Measurements from ENCODE around the gene KCNC3.

- no peak for TF ChIP-seq REST (IDR thresholded peaks at IDR 0.05; ENCODE audit: borderline replicate concordance)
- no peak for TF ChIP-seq POLR2AphosphoS5 (IDR thresholded peaks at IDR 0.05)
- TF ChIP-seq CTCF (IDR thresholded peaks at IDR 0.05; ENCODE audit: poor library complexity, severe bottlenecking), result no peak
- TF ChIP-seq EZH2 (IDR thresholded peaks at IDR 0.05; ENCODE audit: borderline replicate concordance, insufficient read depth, low read length, poor library complexity, severe bottlenecking), result no peak
These were observed 2.2 kb downstream of the KCNC3 start for GRCh38 chr19:50327013-50327412.
